Hematopoietic multipotent progenitor cell treated with erythropoietin and hydrocortisone succinate and interleukin-3 and kit ligand, for 8 days (in vitro differentiated cells): ENCODE data around the gene MCTP1.

ENCODE experiments used
- DNase-seq: peaks from one replicate; pipeline ENCODE4 v3.0.0-alpha.2; 2015

Gene MCTP1

GRCh38 chr5:95069948-95070347, 214.9 kb downstream of the MCTP1 start:
- DNase-seq = no peak

GRCh38 chr5:95069021-95069420, 215.9 kb downstream of the MCTP1 start:
- no peak for DNase-seq

- no peak for DNase-seq
Observed at GRCh38 chr5:95068289-95068910, 216.5 kb downstream of the MCTP1 start.

GRCh38 chr5:95066048-95066447, 218.8 kb downstream of the MCTP1 start:
- DNase-seq = no peak

GRCh38 chr5:95063492-95063891, 221.4 kb downstream of the MCTP1 start:
- no peak for DNase-seq

GRCh38 chr5:95060098-95060497, 224.8 kb downstream of the MCTP1 start:
- no peak for DNase-seq

GRCh38 chr5:95059636-95060035, 225.3 kb downstream of the MCTP1 start:
- DNase-seq = no peak

GRCh38 chr5:95057615-95058014, 227.3 kb downstream of the MCTP1 start:
- DNase-seq = peak; percentile 13

- no peak for DNase-seq
Observed at GRCh38 chr5:95053253-95053652, 231.6 kb downstream of the MCTP1 start.

GRCh38 chr5:95050708-95051107, 234.2 kb downstream of the MCTP1 start:
- no peak for DNase-seq

GRCh38 chr5:95048628-95049027, 236.3 kb downstream of the MCTP1 start:
- no peak for DNase-seq

GRCh38 chr5:95045181-95045965, 239.5 kb downstream of the MCTP1 start:
- peak; percentile 87 for DNase-seq

- DNase-seq = no peak
Observed at GRCh38 chr5:95044096-95044495, 240.8 kb downstream of the MCTP1 start.

- no peak for DNase-seq
Observed at GRCh38 chr5:95043648-95044047, 241.2 kb downstream of the MCTP1 start.

GRCh38 chr5:95043234-95043633, 241.7 kb downstream of the MCTP1 start:
- DNase-seq = no peak

- DNase-seq = no peak
Observed at GRCh38 chr5:95042037-95042436, 242.9 kb downstream of the MCTP1 start.

- DNase-seq = no peak
Observed at GRCh38 chr5:95035891-95036685, 248.8 kb downstream of the MCTP1 start.

GRCh38 chr5:95032801-95033200, 252.1 kb downstream of the MCTP1 start:
- no peak for DNase-seq

- DNase-seq = no peak
Observed at GRCh38 chr5:95029569-95030366, 255.1 kb downstream of the MCTP1 start.

- DNase-seq = no peak
Observed at GRCh38 chr5:95027775-95028174, 257.1 kb downstream of the MCTP1 start.

GRCh38 chr5:95027151-95027721, 257.7 kb downstream of the MCTP1 start:
- no peak for DNase-seq

GRCh38 chr5:95026718-95027117, 258.2 kb downstream of the MCTP1 start:
- DNase-seq = no peak
